HepG2 (cell line): ENCODE results near the gene EFNA3. TPM values are rescaled to one million over a fixed set of nuclear protein-coding genes. Genes with fewer than 3 reads are reported as not detected.
A peak's percentile ranks its signal among the peaks of the same experiment; 100 is the strongest.

Experiments used
- GABPB1 ChIP-seq: IDR thresholded peaks from 2 replicates; pipeline ENCODE4 v1.6.1; 2016; ENCODE audit warnings: mild to moderate bottlenecking, missing genetic modification reagents, moderate library complexity, missing compliant biosample characterization
- IRF2 ChIP-seq: IDR thresholded peaks from 2 replicates; pipeline ENCODE4 v1.6.1; 2018; ENCODE audit warnings: missing genetic modification reagents, missing compliant biosample characterization
- MAZ ChIP-seq, 2 experiments: sonication (generic) in 1 of 2; formaldehyde crosslinking in 1 of 2; IDR thresholded peaks; 2 replicates each; pipeline versions ENCODE4 v1.5.0 to v1.6.1; 2012 to 2020; ENCODE audit warnings: low read depth in 2 of 2, mild to moderate bottlenecking in 2 of 2, borderline replicate concordance in 1 of 2, improper control_type of control experiment in 1 of 2, low read length in 1 of 2, missing genetic modification reagents in 1 of 2, moderate library complexity in 1 of 2
- NFE2L1 ChIP-seq: sonication (generic); formaldehyde crosslinking; IDR thresholded peaks from 2 replicates; pipeline ENCODE4 v1.4.0; 2020; ENCODE audit warnings: missing genetic modification reagents, mild to moderate bottlenecking, borderline replicate concordance
- NFYC ChIP-seq: IDR thresholded peaks from 2 replicates; pipeline ENCODE4 v1.6.1; 2016; ENCODE audit warnings: missing genetic modification reagents, missing compliant biosample characterization
- NPAS2 ChIP-seq: sonication (generic); formaldehyde crosslinking; IDR thresholded peaks from 2 replicates; pipeline ENCODE4 v1.8.0; 2022; ENCODE audit warnings: mild to moderate bottlenecking, missing genetic modification reagents, borderline replicate concordance
- POGZ ChIP-seq: sonication (generic); formaldehyde crosslinking; IDR thresholded peaks from 2 replicates; pipeline ENCODE4 v1.4.0; 2020; ENCODE audit warnings: mild to moderate bottlenecking, missing genetic modification reagents
- POLR2A ChIP-seq, 2 experiments: IDR thresholded peaks; 2 replicates each; pipeline ENCODE4 v1.6.1; 2011; ENCODE audit warnings: low read depth in 2 of 2, low read length in 2 of 2, mild to moderate bottlenecking in 1 of 2, moderate library complexity in 1 of 2; ENCODE audit not compliant: insufficient read depth in 1 of 2
- RBM39 ChIP-seq: fragments of 200-400 bp; formaldehyde crosslinking; IDR thresholded peaks from one replicate; pipeline ENCODE4 v1.6.1; 2018; ENCODE audit warnings: antibody characterized with exemption, mild to moderate bottlenecking, low read depth, low read length; ENCODE audit not compliant: poor library complexity, severe bottlenecking
- SAP130 ChIP-seq: IDR thresholded peaks from 2 replicates; pipeline ENCODE4 v1.6.1; 2016; ENCODE audit warnings: low read depth
- SPEN ChIP-seq: sonication (generic); formaldehyde crosslinking; IDR thresholded peaks from 2 replicates; pipeline ENCODE4 v1.5.1; 2020; ENCODE audit warnings: low read depth, mild to moderate bottlenecking, missing genetic modification reagents
- TCF7 ChIP-seq: sonication (generic); IDR thresholded peaks from 2 replicates; pipeline ENCODE4 v1.6.1; 2016; ENCODE audit warnings: antibody characterized with exemption, low read depth
- ZNF160 ChIP-seq: sonication (generic); formaldehyde crosslinking; IDR thresholded peaks from 2 replicates; pipeline ENCODE4 v1.8.0; 2022; ENCODE audit warnings: mild to moderate bottlenecking, inconsistent platforms, missing genetic modification reagents
- ZNF451 ChIP-seq: sonication (generic); formaldehyde crosslinking; IDR thresholded peaks from 2 replicates; pipeline ENCODE4 v1.5.0; 2020; ENCODE audit warnings: mild to moderate bottlenecking, missing genetic modification reagents
- ZNF644 ChIP-seq: IDR thresholded peaks from 2 replicates; pipeline ENCODE4 v1.6.1; 2016; ENCODE audit warnings: low read depth
- ZNF776 ChIP-seq: sonication (generic); formaldehyde crosslinking; IDR thresholded peaks from 2 replicates; pipeline ENCODE4 v1.4.0; 2020; ENCODE audit warnings: mild to moderate bottlenecking, missing genetic modification reagents
- ZSCAN21 ChIP-seq: sonication (generic); formaldehyde crosslinking; IDR thresholded peaks from 2 replicates; pipeline ENCODE4 v1.8.0; 2022; ENCODE audit warnings: mild to moderate bottlenecking, missing genetic modification reagents, moderate library complexity, borderline replicate concordance
- polyA plus RNA-seq, 8 experiments: library from polyadenylated mRNA; depleted of rRNA in 3 of 8; stranded (reverse) in 7 of 8; unstranded in 1 of 8; fragments of >200 nt; fragmentation: Illumina TruSeq in 4 of 8; extraction: Trizol in 4 of 8; gene quantifications; 2 replicates each; pipeline versions ENCODE4 v1.2.1 to v1.2.3, GENCODE V29; 2011 to 2016; ENCODE audit warnings: low read depth in 4 of 8, missing spikeins in 1 of 8, mixed read lengths in 1 of 8; ENCODE audit not compliant: insufficient read depth in 1 of 8
- total RNA-seq, 5 experiments: library from RNA; depleted of rRNA; stranded (reverse); fragments of >200 nt; fragmentation: Illumina TruSeq; extraction: Trizol; gene quantifications; 2 replicates each; pipeline ENCODE4 v1.2.3, GENCODE V29; 2016; ENCODE audit warnings: low read depth in 1 of 5
- TF ChIP-seq, protein P1 (sequence below): sonication (generic); formaldehyde crosslinking; IDR thresholded peaks from 2 replicates; pipeline ENCODE4 v1.5.0; 2020; ENCODE audit warnings: mild to moderate bottlenecking, missing genetic modification reagents, borderline replicate concordance
- TF ChIP-seq, protein P2 (sequence below): sonication (generic); formaldehyde crosslinking; IDR thresholded peaks from 2 replicates; pipeline ENCODE4 v1.4.0; 2020; ENCODE audit warnings: mild to moderate bottlenecking, missing genetic modification reagents
- TF ChIP-seq, protein P3 (sequence below): sonication (generic); formaldehyde crosslinking; IDR thresholded peaks from 2 replicates; pipeline ENCODE4 v1.4.0; 2020; ENCODE audit warnings: missing genetic modification reagents

Gene EFNA3
- total and polyA plus RNA-seq, 2 of the 13 experiments (the other 11 are each of a cell fraction or from before 2014, with no cell fraction given): 1.0 to 5.7 TPM

DNA sequence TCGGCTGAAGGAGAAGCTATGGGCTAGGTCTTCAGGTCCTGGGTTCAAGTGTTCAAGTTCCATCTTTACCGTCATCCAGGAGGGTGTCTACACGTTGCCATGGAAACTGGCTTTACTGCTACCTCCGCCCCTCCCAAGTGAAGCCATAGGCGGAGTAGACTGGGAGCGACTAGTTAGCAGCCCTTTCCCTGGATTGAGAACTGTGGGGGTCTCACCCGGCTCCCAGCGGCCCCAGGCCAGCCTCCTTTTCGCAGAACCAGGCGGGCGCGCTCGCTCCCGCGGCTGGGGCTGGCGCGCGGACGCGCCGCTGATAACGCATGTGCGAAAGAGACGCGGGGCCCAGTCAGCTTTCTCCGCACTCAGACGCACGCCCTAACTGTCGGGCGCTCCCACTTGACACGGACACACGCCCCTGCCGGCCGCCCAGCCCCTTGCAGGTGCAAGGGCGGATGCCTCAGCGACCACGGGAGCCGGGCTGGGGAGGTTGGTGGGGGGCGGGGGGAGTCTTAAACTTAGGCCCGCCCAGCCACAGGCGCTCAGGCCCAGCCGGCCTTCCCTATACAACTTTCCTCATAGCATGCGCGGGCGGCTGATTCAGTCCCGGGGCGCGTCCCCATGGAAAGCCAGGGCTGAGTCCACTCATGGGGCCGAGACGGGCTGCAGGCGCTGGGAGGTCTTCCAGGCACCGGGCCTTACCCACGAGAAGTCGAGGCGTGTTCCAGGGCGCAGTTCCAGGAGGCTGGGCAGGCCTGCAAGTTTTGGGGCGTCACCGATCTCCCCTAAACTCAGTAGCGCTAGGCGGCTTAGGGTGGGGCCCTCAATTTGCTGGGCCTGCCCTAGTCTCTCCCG is 7.7 kb upstream of the EFNA3 start (continued):
- TF ChIP-seq, protein P1, sequence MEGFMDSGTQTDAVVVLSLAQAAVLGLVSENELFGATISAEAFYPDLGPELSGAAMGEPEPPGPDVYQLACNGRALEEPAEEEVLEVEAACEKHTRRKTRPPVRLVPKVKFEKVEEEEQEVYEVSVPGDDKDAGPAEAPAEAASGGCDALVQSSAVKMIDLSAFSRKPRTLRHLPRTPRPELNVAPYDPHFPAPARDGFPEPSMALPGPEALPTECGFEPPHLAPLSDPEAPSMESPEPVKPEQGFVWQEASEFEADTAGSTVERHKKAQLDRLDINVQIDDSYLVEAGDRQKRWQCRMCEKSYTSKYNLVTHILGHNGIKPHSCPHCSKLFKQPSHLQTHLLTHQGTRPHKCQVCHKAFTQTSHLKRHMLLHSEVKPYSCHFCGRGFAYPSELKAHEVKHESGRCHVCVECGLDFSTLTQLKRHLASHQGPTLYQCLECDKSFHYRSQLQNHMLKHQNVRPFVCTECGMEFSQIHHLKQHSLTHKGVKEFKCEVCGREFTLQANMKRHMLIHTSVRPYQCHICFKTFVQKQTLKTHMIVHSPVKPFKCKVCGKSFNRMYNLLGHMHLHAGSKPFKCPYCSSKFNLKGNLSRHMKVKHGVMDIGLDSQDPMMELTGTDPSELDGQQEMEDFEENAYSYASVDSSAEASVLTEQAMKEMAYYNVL: peak; percentile 63; the same call in 1 of the 2 replicates
- TF ChIP-seq RBM39 (peak; percentile 33), POLR2A (IDR thresholded peaks at IDR 0.05; ENCODE audit: insufficient read depth in 1 of 2, low read depth in 2 of 2, low read length in 2 of 2) (0 out of 4 replicates have a peak, but pooled peaks of 1 of the 2 experiments have one; percentile 31), NFE2L1 (no peak), ZSCAN21 (CRISPR knock-in tag) (peak; percentile 62; the same call in 1 of the 2 replicates), ZNF160 (CRISPR knock-in tag) (0 out of 2 replicates have a peak, but pooled peaks have one; percentile 41), ZNF644 (CRISPR knock-in tag) (no peak), SAP130 (CRISPR knock-in tag) (peak; percentile 70), NFYC (CRISPR knock-in tag) (peak; percentile 18; the same call in 1 of the 2 replicates), TCF7 (no peak), GABPB1 (CRISPR knock-in tag) (peak; percentile 41; the same call in 1 of the 2 replicates), ZNF776 (CRISPR knock-in tag) (0 out of 2 replicates have a peak, but pooled peaks have one; percentile 62), SPEN (CRISPR knock-in tag) (peak; percentile 53; the same call in 1 of the 2 replicates), IRF2 (CRISPR knock-in tag) (no peak), ZNF451 (CRISPR knock-in tag) (peak; percentile 16; the same call in 1 of the 2 replicates), POGZ (CRISPR knock-in tag) (no peak), MAZ (IDR thresholded peaks at IDR 0.05; ENCODE audit: borderline replicate concordance, low read depth, low read length) (no peak), MAZ (CRISPR knock-in tag; IDR thresholded peaks at IDR 0.05; ENCODE audit: low read depth) (peak; percentile 67; the same call in 1 of the 2 replicates), NPAS2 (CRISPR knock-in tag) (0 out of 2 replicates have a peak, but pooled peaks have one; percentile 51)
- TF ChIP-seq, protein P2, sequence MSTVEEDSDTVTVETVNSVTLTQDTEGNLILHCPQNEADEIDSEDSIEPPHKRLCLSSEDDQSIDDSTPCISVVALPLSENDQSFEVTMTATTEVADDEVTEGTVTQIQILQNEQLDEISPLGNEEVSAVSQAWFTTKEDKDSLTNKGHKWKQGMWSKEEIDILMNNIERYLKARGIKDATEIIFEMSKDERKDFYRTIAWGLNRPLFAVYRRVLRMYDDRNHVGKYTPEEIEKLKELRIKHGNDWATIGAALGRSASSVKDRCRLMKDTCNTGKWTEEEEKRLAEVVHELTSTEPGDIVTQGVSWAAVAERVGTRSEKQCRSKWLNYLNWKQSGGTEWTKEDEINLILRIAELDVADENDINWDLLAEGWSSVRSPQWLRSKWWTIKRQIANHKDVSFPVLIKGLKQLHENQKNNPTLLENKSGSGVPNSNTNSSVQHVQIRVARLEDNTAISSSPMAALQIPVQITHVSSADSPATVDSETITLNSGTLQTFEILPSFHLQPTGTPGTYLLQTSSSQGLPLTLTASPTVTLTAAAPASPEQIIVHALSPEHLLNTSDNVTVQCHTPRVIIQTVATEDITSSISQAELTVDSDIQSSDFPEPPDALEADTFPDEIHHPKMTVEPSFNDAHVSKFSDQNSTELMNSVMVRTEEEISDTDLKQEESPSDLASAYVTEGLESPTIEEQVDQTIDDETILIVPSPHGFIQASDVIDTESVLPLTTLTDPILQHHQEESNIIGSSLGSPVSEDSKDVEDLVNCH (CRISPR knock-in tag): no peak
- TF ChIP-seq, protein P3, sequence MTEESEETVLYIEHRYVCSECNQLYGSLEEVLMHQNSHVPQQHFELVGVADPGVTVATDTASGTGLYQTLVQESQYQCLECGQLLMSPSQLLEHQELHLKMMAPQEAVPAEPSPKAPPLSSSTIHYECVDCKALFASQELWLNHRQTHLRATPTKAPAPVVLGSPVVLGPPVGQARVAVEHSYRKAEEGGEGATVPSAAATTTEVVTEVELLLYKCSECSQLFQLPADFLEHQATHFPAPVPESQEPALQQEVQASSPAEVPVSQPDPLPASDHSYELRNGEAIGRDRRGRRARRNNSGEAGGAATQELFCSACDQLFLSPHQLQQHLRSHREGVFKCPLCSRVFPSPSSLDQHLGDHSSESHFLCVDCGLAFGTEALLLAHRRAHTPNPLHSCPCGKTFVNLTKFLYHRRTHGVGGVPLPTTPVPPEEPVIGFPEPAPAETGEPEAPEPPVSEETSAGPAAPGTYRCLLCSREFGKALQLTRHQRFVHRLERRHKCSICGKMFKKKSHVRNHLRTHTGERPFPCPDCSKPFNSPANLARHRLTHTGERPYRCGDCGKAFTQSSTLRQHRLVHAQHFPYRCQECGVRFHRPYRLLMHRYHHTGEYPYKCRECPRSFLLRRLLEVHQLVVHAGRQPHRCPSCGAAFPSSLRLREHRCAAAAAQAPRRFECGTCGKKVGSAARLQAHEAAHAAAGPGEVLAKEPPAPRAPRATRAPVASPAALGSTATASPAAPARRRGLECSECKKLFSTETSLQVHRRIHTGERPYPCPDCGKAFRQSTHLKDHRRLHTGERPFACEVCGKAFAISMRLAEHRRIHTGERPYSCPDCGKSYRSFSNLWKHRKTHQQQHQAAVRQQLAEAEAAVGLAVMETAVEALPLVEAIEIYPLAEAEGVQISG (CRISPR knock-in tag): peak; percentile 44; the same call in 1 of the 2 replicates
